GM03348 (cell line): ENCODE measurements around the gene ABCC10.

Experiments used
- DNase-seq: peaks from one replicate; pipeline ENCODE4 v3.0.0; 2012; ENCODE audit warnings: low spot score

The ABCC10 gene

GRCh38 chr6:43471399-43471798, 44.1 kb downstream of the ABCC10 start:
- no peak for DNase-seq

DNA sequence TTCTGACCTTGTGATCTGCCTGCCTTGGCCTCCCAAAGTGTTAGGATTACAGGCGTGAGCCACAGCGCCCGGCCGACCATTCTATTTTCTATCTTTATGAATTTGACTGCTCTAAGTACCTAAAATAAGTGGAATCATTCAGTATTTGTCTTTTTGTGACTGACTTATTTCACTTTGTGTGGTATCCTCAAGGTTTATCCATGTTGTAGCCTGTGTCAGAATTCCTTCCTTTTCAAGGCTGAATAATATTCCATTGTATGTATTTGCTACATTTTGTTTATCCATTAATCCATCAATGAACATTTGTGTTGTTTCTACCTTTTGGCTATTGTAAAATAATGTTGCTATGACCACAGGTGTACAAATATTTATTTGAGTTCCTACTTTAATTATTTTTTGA, 45.2 kb downstream of the ABCC10 start:
- DNase-seq: no peak

DNA sequence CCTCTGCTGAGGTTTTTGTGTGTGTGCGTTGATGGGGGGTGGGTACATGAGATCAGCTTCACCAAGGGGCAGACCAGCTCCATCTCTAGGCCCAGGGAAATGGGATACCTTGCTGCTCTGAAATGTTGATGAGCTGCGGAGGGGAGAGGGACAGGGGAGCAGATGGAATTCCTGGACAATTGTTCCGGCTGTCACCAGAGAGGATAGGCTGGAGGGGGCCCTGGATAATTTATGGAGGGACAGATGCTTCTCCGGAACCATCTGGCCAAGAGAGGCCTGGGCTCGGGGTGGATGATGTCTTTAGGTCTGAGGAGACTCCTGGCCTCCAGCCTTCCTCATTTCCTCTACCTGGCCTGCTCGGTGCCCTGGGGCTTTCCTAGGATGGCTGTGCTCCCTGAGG, 48.2 kb downstream of the ABCC10 start:
- DNase-seq: no peak

- no peak for DNase-seq
These were observed 49.4 kb downstream of the ABCC10 start for GRCh38 chr6:43476746-43477145.

DNA sequence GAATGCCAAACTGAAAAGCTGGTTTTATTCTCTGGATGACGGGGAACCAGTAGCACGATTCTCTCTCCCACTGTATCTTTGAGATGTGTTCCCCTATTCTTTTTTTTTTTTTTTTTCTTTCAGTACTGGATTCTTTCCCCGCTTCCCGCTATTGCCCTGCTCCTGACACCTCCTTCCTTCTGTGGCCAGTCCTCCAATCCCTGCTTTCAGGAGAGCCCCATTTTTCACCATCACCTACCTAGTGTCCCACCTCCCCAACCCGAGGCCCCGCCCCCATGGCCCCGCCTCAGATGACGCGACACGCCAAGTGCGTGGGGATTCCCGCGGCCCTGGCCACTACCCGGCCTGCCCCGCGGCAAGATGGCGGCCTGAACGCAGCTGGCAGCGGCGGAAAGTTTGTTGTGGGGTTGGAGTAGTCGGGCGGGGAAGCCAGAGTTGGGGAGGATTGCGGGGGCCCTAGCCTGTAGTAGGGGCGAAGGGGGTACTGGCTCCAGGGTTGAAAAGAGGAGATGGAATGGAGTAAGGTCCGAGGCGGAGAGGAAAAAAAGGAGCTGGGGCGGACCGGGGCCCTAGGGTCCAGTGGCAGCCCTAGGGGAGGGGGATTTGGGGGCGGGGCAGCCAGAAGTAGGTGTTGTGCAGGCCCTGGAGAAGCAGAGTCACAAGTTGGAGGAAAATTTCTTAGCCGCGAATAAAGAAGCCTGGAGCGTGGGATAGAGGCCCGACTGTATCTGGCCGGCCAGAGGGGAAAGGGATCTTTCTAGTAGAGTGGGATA, 50.1 kb downstream of the ABCC10 start, which contains the start of gene TJAP1:
Gene TJAP1 (plus strand): TSS at position 336 of the 773 bp plus-strand sequence. CDS start 21,432 bp downstream, outside the sequence.
- DNase-seq: peak; percentile 98

- DNase-seq: peak; percentile 47
These were observed 50.6 kb downstream of the ABCC10 start for GRCh38 chr6:43478008-43478372.

- DNase-seq: no peak
These were observed 53.7 kb downstream of the ABCC10 start for GRCh38 chr6:43481075-43481474.

- DNase-seq: no peak
These were observed 54.4 kb downstream of the ABCC10 start for GRCh38 chr6:43481591-43482236.

- DNase-seq: peak; percentile 54
These were observed 61.4 kb downstream of the ABCC10 start for GRCh38 chr6:43488667-43489276.

GRCh38 chr6:43489277-43490072, 62.1 kb downstream of the ABCC10 start:
- no peak for DNase-seq

DNA sequence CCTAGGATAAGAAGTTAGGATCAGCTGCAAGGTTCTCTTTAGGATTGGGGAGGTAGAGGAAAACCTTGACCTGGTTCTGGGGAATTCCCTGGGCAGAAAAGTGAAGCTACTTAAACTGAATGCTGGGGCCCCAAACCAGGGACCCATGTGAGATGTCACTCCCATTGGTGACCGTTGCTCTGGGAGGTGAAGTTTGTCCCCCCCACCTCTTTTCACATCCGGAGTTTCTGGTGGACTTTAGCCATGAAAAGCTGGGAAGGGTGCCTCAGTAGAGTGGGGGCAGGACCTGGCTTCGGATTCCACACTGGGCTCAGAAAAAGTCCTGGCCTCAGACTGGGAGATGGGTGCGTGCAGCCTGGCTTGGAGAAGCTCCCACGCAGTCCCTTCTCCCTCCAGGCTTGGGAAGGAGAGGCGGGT, 63.2 kb downstream of the ABCC10 start:
- peak; percentile 56 for DNase-seq

DNA sequence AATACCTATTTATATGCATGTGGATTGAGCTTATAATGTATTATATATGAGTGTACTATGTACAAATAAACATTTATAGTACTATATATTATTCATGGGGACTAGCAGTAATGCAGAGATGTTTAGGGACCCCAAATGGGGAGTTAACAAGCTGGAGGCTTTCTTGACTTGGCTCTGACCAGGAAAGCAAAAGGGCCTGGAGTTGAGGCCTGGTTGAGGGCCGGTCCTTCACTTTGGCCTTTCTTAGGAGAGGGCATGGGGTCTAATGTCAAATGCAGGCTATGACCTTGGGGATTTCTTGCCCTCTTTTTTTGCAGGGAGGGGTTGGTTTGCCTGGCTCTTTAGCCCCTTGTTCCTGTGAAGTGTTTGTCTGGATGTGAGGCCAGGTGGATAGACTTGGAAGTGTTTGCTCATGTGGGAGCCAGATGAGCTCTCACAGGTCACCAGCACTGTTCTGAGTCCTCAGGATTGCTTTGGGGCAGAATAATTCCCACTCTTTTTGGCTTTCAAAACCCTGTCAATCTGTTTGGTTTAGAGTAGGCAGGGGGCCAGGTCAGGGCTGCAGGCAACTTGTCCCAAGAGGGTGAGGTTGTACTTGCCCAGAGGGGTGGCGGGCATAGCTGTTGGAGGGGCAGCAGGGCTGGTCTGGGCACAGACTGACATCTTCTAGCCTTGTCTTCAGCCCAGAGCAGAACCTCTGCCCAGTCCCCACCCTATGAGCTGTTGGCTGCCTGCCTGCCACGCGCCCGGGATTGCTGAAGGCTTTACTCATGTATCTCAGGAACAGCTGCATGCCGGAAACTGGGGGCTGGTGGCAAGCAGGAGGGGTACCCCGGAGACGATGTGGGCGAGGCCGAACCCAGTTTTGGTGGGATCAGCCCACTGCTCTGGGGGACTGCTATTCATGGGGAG, 64.7 kb downstream of the ABCC10 start:
- DNase-seq: peak; percentile 90

DNA sequence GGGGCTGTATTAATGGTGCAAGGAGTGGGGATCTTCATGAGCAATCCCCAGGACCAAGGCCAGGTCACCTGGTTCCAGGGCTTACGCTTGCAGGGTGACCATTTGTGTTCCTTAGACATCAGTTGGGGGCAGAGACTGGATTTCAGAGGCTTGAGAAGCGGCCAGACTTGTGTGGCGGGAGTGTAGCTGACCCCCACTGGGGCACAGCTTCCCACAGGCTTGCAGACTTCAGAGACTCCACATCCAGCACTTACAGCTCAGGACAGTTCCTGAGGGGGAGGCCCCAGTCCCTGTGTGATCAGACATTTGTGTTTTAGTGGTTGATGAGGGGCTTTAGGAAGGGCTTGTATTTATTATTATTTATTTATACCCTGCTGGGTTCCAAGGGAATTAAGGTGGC, 65.3 kb downstream of the ABCC10 start:
- DNase-seq: peak; percentile 58

DNA sequence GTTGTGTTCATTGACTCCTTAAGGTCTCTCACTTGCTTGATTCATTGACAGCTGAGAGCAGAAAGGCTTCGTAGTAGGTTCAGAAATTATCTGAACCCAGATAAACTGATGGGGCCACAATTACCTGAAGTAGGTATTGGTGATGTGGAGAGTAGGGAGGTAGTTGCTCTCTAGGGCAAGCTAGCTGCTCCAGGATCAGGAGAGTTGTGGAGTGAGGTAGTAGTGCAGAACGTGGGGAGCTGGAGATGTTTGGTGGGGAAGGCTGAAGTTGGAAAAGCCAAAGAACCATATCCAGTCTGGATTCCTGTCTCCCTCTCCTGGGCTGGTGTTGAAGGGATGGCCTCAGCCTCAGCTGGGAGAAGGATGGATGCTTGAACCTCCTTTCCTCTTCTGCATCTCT, 65.9 kb downstream of the ABCC10 start:
- no peak for DNase-seq

- DNase-seq: no peak
These were observed 66.5 kb downstream of the ABCC10 start for GRCh38 chr6:43493833-43494232.

DNA sequence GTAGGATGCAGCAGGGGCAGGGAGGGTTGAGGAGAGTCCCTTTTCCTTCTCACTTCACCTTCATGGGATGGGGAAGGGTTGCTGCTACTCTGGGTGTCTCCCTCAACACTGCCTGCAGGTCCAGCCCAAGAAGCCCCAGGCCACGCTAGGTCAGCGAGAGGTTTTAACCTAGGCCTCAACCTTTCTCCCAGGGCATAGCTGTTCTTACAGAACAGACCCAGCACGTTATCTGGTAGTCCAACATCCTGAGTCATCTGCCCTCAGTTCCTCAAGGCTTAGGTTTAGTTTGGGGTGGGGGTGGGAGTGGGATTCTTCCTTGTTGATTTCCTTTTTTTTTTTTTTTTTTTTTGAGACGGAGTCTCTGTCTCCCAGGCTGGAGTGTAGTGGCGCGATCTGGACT, 67.0 kb downstream of the ABCC10 start:
- DNase-seq: no peak

- no peak for DNase-seq
These were observed 67.4 kb downstream of the ABCC10 start for GRCh38 chr6:43494766-43495165.

DNA sequence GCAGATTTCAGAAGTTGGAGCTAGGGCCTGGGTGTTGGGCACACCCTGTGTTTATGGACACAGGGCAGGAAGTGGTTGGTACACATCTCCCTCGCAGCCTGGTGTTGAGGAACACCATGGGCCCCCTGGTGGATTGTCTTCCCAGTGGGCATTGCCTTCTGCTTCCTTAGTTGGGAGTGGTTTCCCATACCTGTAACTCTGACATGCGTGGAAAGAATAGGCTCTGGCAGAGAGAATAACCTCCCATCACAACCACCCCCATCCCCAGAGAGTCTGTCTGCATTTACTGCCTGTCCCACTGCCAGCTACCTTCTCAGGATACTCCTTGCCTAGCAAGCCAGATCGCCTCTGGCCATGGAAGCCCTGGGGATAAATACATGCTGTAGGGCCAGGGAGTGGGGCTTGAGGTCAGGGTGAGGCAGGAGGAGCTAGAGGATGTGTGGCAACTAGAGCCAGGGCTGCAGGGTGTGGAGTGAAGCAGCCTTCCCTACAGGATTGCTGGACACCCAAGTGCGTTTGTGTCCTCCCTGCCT, 68.1 kb downstream of the ABCC10 start:
- DNase-seq: no peak

DNA sequence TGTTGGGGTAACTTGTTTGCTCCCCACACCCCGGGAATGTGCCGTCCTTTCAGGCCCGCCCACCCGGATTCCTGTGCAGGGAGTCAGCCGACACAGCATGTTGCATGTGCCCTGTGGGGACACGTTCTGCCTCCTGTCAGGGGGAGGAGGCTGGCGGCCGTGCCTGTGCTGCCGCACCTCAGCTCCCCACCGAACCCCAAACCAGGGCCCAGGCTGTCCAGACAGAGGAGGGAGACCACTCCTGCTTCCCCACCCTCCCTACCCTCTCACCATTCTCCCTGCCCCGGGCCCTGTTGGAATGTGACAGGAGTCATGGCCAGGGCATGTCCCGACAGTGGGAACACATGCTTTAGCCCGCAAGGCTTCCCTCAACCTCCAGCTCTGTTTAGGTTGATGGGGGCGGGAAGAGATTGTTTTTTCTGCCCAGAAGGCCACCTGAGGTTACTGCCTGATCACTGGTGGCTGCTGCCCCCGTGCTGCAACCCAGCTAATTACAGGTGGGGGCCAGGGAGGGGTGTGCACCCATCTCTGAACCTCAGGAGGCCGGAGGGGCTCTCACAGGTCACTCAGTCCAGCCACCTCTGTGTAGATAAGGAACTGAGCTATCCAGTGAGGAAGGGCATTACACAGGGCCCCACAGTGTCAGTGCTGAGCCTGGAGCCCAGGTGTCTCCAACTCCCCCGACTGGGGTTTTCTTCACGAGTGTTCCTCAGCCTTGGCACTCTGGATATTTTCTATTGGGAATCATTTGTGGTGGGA, 69.2 kb downstream of the ABCC10 start:
- DNase-seq: peak; percentile 88

DNA sequence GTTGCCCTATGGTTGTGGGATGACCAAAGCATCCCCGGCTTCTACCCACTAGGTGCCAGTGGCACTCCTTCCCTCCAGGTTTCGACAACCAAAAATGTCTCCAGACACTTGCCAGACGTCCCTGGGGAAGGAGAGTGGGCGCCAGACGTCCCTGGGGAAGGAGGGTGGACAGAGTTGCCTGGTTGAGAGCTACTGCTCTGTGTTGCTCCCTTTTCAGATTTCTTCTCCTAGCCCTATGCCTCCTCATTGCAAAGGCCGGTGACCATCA, 69.7 kb downstream of the ABCC10 start:
- no peak for DNase-seq

DNA sequence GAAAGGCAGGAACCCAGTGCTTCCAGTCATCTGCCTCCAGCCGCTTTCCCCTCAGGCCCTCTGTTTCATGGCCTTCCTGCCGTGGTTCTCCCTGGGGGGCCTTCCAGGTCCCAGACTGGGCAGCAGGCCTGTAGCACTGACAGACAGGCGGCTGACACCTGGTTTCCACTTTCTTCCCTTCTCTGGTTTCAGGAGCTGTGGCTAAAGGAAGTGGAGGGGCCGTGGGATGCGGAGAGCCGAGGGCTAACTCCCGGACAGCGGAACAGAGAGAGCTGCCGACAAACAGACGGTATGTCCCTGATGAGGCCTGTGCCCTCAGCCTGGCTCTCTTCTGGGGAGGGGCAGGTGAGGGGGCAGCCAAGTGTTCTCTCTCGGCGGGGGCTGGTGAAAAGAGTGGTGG, 70.3 kb downstream of the ABCC10 start:
- DNase-seq: no peak
